ENCODE results near the gene XRCC4. TPM values are rescaled to one million over a fixed set of nuclear protein-coding genes. Genes with fewer than 3 reads are reported as not detected.
A peak's percentile ranks its signal among the peaks of the same experiment; 100 is the strongest.

The XRCC4 gene
- 10.8 and 11.4 TPM in 2 replicates for total RNA-seq (2021)
- long read RNA-seq, transcript XRCC4-202 (8 exons, 1,579 nt) = major isoform, 25 of 68 reads
- long read RNA-seq, transcript XRCC4-203 (8 exons, 1,530 nt) = minor isoform, 21 of 68 reads
- long read RNA-seq, partial matches to known transcripts = 8 of 68 reads
- long read RNA-seq, other reads (novel, unspliced or antisense) = 7 of 68 reads

DNA sequence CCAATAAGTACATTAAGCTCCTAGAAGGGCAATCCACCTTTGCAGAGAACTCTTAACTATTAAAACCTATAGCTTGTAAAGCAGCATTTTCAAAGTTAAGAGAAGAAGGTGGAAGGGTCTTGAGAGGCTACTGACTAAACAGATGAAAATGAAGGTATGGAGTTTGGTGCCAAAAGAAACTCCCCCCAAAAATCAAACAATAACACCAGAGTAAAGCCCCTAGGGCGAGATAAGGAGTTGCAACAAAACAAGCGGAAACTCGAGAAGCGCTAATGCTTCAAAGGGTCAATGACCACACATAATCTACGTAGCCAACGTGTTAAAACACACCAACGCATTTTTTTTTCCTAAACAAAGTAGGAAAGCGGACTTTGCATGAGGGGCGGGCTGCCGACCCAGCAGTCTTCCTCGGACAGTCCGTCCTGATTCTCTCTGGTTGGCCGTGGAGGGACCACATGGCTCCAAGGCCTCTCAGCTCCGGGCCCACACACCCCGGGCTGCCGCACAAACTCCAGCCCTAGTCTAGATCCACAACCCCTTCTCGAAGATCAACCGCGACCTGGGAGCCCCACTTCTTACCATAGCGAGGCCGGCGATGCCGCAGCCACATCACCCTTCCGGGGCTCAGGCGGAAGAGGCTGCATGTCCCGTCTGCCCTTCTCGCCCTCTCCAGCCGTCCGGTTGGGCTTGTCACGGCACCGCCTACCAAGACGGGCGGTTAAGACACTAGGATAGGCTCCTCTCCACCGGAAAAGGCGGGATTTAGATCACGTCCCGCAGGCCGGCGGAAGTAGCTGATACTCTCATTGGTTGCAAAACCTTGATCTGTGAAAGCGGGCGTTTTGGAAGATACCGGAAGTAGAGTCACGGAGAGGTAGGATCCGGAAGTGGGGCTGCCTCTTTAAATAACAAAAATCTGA is at the start of gene XRCC4, which contains the start of gene TMEM167A:
XRCC4 (plus strand) TSS at position 806 of the 920 bp plus-strand sequence. CDS start 27,373 bp downstream, outside the sequence.
TMEM167A (minus strand) TSS at position 653 of the 920 bp plus-strand sequence; CDS start at position 582, 71 bp downstream.
- H3K9me3 Mint-ChIP-seq = no peaks in the 10 kb centered on the region
- Histone ChIP-seq H4K20me1 (ENCODE audit: control insufficient read depth, insufficient read depth, insufficient read length) (no peaks in the 10 kb centered on the region), H3K56ac (ENCODE audit: insufficient read length, low read depth, low read length) (peak within 1 kb of the TSS; percentile 50), H2BK5ac (ENCODE audit: insufficient read length, low read length) (peak within 1 kb of the TSS; percentile 66), H3K27ac (ENCODE audit: insufficient read length, low read depth, low read length) (peak within 1 kb of the TSS; percentile 86), H3K9ac (ENCODE audit: extremely low read depth, insufficient read length, low read length) (peak within 1 kb of the TSS; percentile 99), H3K79me1 (ENCODE audit: insufficient read depth, low read depth, low read length, poor library complexity, severe bottlenecking) (no peaks in the 10 kb centered on the region), H2BK12ac (ENCODE audit: insufficient read length, low read depth, low read length) (peak within 1 kb of the TSS; percentile 11), H3K4ac (ENCODE audit: low read depth, low read length) (no peak within 1 kb of the TSS; the same call in 1 of the 2 replicates), H3K27me3 (ENCODE audit: insufficient read depth, low read length) (no peaks in the 10 kb centered on the region), H3K79me2 (ENCODE audit: insufficient read depth, low read length) (peaks cover 45% of the 10 kb centered on the region; the same call in 1 of the 2 replicates), H3T11ph (ENCODE audit: low read length) (peak within 1 kb of the TSS; percentile 86), H2AK5ac (ENCODE audit: insufficient read length, low read length) (no peak within 1 kb of the TSS), H4K8ac (replicated peaks; ENCODE audit: insufficient read length, low read depth, low read length) (no peak within 1 kb of the TSS), H3K4me1 (ENCODE audit: insufficient read depth, low read length) (no peaks in the 10 kb centered on the region; the same call in 1 of the 2 replicates), H3K18ac (ENCODE audit: insufficient read length, low read depth, low read length) (peak within 1 kb of the TSS; percentile 97), H3K4me2 (ENCODE audit: insufficient read depth, insufficient read length, low read length) (peak within 1 kb of the TSS; percentile 89), H2BK15ac (ENCODE audit: low read depth, low read length) (no peak within 1 kb of the TSS), H3K23me2 (ENCODE audit: insufficient read length, low read depth, low read length, poor library complexity, severe bottlenecking) (peaks cover 9% of the 10 kb centered on the region), H3K9me3 (ENCODE audit: control insufficient read depth, low read depth, low read length) (no peaks in the 10 kb centered on the region), H4K5ac (ENCODE audit: insufficient read length, low read depth, low read length) (peak within 1 kb of the TSS; percentile 82), H3K23ac (ENCODE audit: insufficient read length, low read depth, low read length) (no peak within 1 kb of the TSS), H4K91ac (ENCODE audit: insufficient read length, low read depth, low read length) (no peak within 1 kb of the TSS), H2AFZ (ENCODE audit: low read length) (peak within 1 kb of the TSS; percentile 90), H3K14ac (ENCODE audit: insufficient read depth, low read length) (peak within 1 kb of the TSS; percentile 89), H2BK20ac (ENCODE audit: low read depth, low read length, poor library complexity, severe bottlenecking) (no peak within 1 kb of the TSS), H2BK120ac (ENCODE audit: low read depth, low read length, poor library complexity, severe bottlenecking) (peak within 1 kb of the TSS; percentile 58)
- peak within 1 kb of the TSS; percentile 99 to 100 for H3K4me3 Mint-ChIP-seq
- peaks cover 12 to 23% (median 20%) of the 10 kb centered on the region in 3 experiments; a peak in 6 of 7 replicates for H3K36me3 Mint-ChIP-seq (ENCODE audit: insufficient read depth in 1 of 3, low read depth in 3 of 3)
- peak; percentile 99 for DNase-seq
- H3K27ac Mint-ChIP-seq = peak within 1 kb of the TSS; percentile 99
- no peaks in the 10 kb centered on the region for H3K27me3 Mint-ChIP-seq (ENCODE audit: low read depth)
- TF ChIP-seq, protein P1, sequence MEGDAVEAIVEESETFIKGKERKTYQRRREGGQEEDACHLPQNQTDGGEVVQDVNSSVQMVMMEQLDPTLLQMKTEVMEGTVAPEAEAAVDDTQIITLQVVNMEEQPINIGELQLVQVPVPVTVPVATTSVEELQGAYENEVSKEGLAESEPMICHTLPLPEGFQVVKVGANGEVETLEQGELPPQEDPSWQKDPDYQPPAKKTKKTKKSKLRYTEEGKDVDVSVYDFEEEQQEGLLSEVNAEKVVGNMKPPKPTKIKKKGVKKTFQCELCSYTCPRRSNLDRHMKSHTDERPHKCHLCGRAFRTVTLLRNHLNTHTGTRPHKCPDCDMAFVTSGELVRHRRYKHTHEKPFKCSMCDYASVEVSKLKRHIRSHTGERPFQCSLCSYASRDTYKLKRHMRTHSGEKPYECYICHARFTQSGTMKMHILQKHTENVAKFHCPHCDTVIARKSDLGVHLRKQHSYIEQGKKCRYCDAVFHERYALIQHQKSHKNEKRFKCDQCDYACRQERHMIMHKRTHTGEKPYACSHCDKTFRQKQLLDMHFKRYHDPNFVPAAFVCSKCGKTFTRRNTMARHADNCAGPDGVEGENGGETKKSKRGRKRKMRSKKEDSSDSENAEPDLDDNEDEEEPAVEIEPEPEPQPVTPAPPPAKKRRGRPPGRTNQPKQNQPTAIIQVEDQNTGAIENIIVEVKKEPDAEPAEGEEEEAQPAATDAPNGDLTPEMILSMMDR (conservative IDR thresholded peaks at IDR 0.05) = no peak
- no CpG with 5 or more reads among the region's 44 CpGs for WGBS (ENCODE audit: extremely low coverage, insufficient read length, low lambda C conversion rate)
- peaks cover 41 to 43% of the 10 kb centered on the region in 2 experiments for H3K4me1 Mint-ChIP-seq
